ENCODE measurements around the gene FREY1. TPM values are rescaled to one million over a fixed set of nuclear protein-coding genes. Genes with fewer than 3 reads are reported as not detected.
A peak's percentile ranks its signal among the peaks of the same experiment; 100 is the strongest.

The FREY1 gene
- total and polyA plus RNA-seq, 2 of the 13 experiments (the other 11 are each of a cell fraction or from before 2014, with no cell fraction given) = 0.44 to 0.73 TPM

DNA sequence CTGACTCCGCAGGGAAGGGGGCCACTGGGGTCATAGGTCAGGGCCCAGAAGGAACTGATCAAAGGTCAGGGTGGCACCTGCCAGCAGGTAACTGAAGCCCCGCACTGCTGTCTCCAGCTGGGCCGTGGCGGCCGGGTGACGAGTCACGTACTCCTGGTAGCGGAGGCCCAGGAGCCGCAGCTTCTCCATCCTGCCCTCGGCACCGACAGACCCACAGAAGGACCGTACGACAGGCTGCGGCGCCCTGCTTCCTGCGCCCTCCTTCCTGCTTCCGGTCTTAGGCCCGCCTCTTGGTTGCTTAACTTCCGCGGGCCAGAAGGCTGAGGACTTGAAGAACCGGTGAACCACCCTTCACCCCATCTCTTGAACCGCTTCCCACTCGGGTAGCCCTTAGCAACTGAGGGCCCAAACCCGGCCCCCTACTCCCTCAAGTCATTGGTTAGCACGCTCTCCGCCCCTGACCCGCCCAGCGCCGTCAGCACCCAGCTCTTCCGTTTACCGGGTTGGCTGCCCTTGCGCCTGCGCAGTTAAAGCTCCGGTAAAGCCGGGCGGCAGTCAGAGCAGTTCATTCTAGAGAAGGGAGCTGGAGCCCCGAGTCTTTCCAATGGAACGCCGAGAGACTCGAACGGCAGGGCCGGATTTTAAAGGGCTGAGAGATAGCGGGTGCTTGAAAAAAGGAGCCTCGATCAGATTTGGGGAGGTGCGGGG lies 10.7 kb upstream of the FREY1 start, which contains the start of gene PEX16 (continued):
- no peak for TF ChIP-seq XBP1 (CRISPR knock-in tag; IDR thresholded peaks at IDR 0.05)
- no peak for TF ChIP-seq ZNF549 (CRISPR knock-in tag; IDR thresholded peaks at IDR 0.05)
- no peak for TF ChIP-seq MEIS2 (CRISPR knock-in tag; IDR thresholded peaks at IDR 0.05)
- TF ChIP-seq, protein P1, sequence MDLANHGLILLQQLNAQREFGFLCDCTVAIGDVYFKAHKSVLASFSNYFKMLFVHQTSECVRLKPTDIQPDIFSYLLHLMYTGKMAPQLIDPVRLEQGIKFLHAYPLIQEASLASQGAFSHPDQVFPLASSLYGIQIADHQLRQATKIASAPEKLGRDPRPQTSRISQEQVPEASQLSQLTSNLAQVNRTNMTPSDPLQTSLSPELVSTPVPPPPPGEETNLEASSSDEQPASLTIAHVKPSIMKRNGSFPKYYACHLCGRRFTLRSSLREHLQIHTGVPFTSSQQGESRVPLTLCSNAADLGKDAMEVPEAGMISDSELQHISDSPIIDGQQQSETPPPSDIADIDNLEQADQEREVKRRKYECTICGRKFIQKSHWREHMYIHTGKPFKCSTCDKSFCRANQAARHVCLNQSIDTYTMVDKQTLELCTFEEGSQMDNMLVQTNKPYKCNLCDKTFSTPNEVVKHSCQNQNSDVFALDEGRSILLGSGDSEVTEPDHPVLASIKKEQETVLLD (CRISPR knock-in tag; IDR thresholded peaks at IDR 0.05; ENCODE audit: low read depth) = peak; percentile 86
- TF ChIP-seq ZNF558 (CRISPR knock-in tag; IDR thresholded peaks at IDR 0.05; ENCODE audit: borderline replicate concordance) = no peak
- TF ChIP-seq, protein P2, sequence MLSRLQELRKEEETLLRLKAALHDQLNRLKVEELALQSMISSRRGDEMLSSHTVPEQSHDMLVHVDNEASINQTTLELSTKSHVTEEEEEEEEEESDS (CRISPR knock-in tag; IDR thresholded peaks at IDR 0.05; ENCODE audit: borderline replicate concordance) = 0 out of 2 replicates have a peak, but pooled peaks have one; percentile 63
- TF ChIP-seq DNMT1 (CRISPR knock-in tag; IDR thresholded peaks at IDR 0.05) = no peak
- TF ChIP-seq FOXO1 (CRISPR knock-in tag; IDR thresholded peaks at IDR 0.05) = no peak
- peak; percentile 56; the same call in 1 of the 2 replicates for TF ChIP-seq ZNF782 (CRISPR knock-in tag; IDR thresholded peaks at IDR 0.05; ENCODE audit: borderline replicate concordance)
- TF ChIP-seq ELF3 (CRISPR knock-in tag; IDR thresholded peaks at IDR 0.05) = peak; percentile 31; the same call in 1 of the 2 replicates
- TF ChIP-seq, protein P3, sequence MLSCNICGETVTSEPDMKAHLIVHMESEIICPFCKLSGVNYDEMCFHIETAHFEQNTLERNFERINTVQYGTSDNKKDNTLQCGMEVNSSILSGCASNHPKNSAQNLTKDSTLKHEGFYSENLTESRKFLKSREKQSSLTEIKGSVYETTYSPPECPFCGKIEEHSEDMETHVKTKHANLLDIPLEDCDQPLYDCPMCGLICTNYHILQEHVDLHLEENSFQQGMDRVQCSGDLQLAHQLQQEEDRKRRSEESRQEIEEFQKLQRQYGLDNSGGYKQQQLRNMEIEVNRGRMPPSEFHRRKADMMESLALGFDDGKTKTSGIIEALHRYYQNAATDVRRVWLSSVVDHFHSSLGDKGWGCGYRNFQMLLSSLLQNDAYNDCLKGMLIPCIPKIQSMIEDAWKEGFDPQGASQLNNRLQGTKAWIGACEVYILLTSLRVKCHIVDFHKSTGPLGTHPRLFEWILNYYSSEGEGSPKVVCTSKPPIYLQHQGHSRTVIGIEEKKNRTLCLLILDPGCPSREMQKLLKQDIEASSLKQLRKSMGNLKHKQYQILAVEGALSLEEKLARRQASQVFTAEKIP (CRISPR knock-in tag; IDR thresholded peaks at IDR 0.05; ENCODE audit: borderline replicate concordance) = no peak
- TF ChIP-seq ZNF674 (CRISPR knock-in tag; IDR thresholded peaks at IDR 0.05; ENCODE audit: low read depth) = 0 out of 2 replicates have a peak, but pooled peaks have one; percentile 55
- TF ChIP-seq BRCA1 (CRISPR knock-in tag; IDR thresholded peaks at IDR 0.05) = no peak
- peak; percentile 99 for TF ChIP-seq XRCC5 (optimal IDR thresholded peaks at IDR 0.05; ENCODE audit: low read length)
- TF ChIP-seq REPIN1 (CRISPR knock-in tag; IDR thresholded peaks at IDR 0.05; ENCODE audit: borderline replicate concordance, low read depth) = no peak; the same call in 1 of the 2 replicates
- TF ChIP-seq PTBP1 (IDR thresholded peaks at IDR 0.05; ENCODE audit: low read depth, low read length, poor library complexity, severe bottlenecking) = no peak
- 0 out of 2 replicates have a peak, but pooled peaks have one; percentile 19 for TF ChIP-seq HNRNPL (IDR thresholded peaks at IDR 0.05; ENCODE audit: low read depth, low read length)
- TF ChIP-seq YEATS2 (CRISPR knock-in tag; IDR thresholded peaks at IDR 0.05; ENCODE audit: borderline replicate concordance) = peak; percentile 83
- TF ChIP-seq ZNF432 (CRISPR knock-in tag; IDR thresholded peaks at IDR 0.05; ENCODE audit: borderline replicate concordance) = no peak
- TF ChIP-seq, protein P4, sequence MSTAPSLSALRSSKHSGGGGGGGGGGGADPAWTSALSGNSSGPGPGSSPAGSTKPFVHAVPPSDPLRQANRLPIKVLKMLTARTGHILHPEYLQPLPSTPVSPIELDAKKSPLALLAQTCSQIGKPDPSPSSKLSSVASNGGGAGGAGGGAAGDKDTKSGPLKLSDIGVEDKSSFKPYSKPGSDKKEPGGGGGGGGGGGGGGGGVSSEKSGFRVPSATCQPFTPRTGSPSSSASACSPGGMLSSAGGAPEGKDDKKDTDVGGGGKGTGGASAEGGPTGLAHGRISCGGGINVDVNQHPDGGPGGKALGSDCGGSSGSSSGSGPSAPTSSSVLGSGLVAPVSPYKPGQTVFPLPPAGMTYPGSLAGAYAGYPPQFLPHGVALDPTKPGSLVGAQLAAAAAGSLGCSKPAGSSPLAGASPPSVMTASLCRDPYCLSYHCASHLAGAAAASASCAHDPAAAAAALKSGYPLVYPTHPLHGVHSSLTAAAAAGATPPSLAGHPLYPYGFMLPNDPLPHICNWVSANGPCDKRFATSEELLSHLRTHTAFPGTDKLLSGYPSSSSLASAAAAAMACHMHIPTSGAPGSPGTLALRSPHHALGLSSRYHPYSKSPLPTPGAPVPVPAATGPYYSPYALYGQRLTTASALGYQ (CRISPR knock-in tag; IDR thresholded peaks at IDR 0.05) = no peak; the same call in 1 of the 2 replicates
- 0 out of 2 replicates have a peak, but pooled peaks have one; percentile 21 for TF ChIP-seq CBFB (CRISPR knock-in tag; IDR thresholded peaks at IDR 0.05)
- peak; percentile 37; the same call in 1 of the 2 replicates for TF ChIP-seq ZNF543 (CRISPR knock-in tag; IDR thresholded peaks at IDR 0.05)
- peak; percentile 63 for TF ChIP-seq ASH2L (IDR thresholded peaks at IDR 0.05; ENCODE audit: insufficient read length, low read depth, low read length)
- TF ChIP-seq KDM5B (CRISPR knock-in tag; IDR thresholded peaks at IDR 0.05; ENCODE audit: borderline replicate concordance) = 0 out of 2 replicates have a peak, but pooled peaks have one; percentile 27
- 0 out of 2 replicates have a peak, but pooled peaks have one; percentile 16 for TF ChIP-seq ZNF136 (CRISPR knock-in tag; IDR thresholded peaks at IDR 0.05; ENCODE audit: low read depth)
